ENCODE measurements around the gene ADAT1. TPM values are rescaled to one million over a fixed set of nuclear protein-coding genes. Genes with fewer than 3 reads are reported as not detected.

Gene ADAT1
- total RNA-seq, 2 donors from 2014 or later, result 20.4 to 23.7 TPM

DNA sequence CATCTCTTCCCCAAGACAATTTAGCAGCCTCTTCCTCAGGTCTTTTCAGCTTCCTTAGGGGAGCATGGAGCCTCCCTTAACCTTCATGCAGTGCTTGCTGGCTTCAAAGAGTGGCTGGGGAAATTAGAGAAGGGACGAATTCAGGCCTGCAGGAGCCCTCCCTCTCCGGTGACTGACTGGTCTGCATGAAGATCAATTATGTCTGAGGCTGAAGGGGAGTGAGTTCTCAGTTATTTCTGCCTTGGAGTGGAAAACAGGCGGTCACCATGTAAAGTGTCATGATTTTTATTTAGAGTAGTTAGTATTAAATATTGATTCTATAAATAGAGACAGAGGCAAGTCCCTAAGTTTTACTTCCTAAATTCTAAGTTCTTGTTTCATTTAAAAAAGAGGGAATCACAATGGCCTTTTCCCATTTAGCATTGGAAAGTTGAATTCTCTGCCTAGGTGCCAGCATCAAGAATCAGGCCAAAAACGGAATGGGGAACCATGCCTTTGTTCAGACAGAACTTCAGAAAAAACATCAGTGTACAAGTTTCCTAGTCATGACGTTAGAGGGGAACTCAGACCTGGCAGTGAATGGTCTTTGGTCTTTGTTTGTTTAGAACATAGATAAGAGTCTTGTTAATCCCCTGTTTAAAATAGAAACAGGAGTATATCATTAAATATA lies 52.5 kb downstream of the ADAT1 start:
- DNase-seq (ENCODE audit: low spot score), result no peak
- peaks cover 69% of the 10 kb centered on the region for H3K36me3 ChIP-seq
- TF ChIP-seq, protein P1, sequence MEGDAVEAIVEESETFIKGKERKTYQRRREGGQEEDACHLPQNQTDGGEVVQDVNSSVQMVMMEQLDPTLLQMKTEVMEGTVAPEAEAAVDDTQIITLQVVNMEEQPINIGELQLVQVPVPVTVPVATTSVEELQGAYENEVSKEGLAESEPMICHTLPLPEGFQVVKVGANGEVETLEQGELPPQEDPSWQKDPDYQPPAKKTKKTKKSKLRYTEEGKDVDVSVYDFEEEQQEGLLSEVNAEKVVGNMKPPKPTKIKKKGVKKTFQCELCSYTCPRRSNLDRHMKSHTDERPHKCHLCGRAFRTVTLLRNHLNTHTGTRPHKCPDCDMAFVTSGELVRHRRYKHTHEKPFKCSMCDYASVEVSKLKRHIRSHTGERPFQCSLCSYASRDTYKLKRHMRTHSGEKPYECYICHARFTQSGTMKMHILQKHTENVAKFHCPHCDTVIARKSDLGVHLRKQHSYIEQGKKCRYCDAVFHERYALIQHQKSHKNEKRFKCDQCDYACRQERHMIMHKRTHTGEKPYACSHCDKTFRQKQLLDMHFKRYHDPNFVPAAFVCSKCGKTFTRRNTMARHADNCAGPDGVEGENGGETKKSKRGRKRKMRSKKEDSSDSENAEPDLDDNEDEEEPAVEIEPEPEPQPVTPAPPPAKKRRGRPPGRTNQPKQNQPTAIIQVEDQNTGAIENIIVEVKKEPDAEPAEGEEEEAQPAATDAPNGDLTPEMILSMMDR (IDR thresholded peaks at IDR 0.05), result no peak

DNA sequence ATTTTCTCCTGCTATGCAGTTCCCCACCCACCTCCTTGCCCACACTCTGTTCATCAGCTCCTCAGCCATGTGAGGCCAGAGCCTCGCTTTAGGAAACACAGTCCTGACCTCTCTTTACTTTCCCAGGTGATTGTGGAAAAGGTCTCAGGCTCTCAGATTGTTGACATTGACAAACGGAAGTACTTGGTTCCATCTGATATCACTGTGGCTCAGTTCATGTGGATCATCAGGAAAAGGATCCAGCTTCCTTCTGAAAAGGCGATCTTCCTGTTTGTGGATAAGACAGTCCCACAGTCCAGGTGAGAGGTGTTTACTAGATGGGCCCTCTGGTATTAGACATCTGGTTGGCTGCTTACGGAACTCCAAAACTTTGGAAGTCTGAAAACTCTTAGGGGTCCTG lies 55.2 kb downstream of the ADAT1 start:
- peaks cover 47% of the 10 kb centered on the region for H3K36me3 ChIP-seq
- TF ChIP-seq, protein P1 (IDR thresholded peaks at IDR 0.05), result no peak
- no peak for DNase-seq (ENCODE audit: low spot score)
- peaks cover 0 to 71% of the 10 kb centered on the region in 2 donors for H3K4me1 ChIP-seq
- no peak overlapping the region for H3K27ac ChIP-seq
- no peak overlapping the region for H3K4me3 ChIP-seq
- no peaks in the 10 kb centered on the region for H3K9me3 ChIP-seq
- H3K27me3 ChIP-seq, result no peaks in the 10 kb centered on the region

More for the DNA sequence above, 52.5 kb downstream of the ADAT1 start:
- H3K27ac ChIP-seq, result peak overlapping the region in 1 of 2 donors; percentile 41
- no peaks in the 10 kb centered on the region for H3K9me3 ChIP-seq
- no peaks in the 10 kb centered on the region for H3K27me3 ChIP-seq
- H3K4me3 ChIP-seq, result no peak overlapping the region
- peaks cover 0 to 74% of the 10 kb centered on the region in 2 donors for H3K4me1 ChIP-seq

DNA sequence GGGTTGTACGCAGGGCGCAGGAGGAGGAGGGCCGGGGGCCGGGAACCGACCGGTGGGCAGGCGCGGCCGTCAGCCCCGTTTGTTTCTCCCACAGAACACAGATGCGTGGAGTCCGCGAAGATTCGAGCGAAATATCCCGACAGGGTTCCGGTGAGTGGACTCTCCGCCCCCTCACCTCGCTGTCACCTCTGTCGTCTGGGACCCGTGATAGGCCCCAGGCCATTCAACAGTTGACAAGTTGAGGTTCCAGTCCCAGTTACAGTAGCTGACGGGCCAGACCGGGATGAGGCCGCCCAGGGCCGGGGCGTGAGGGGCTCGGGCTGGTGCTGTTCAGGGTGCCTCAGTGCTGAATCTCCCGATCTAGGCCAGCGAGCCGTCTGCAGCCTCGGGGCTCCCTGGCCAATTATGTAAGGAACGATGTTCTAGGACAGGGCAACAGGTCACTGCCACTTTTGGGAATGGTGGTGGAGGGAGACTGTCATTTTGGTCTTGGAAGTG lies 56.3 kb downstream of the ADAT1 start:
- Histone ChIP-seq H3K4me1 (peaks cover 0 to 60% of the 10 kb centered on the region in 2 donors), H3K27ac (peak overlapping the region; percentile 80 to 85), H3K36me3 (peaks cover 36% of the 10 kb centered on the region), H3K9me3 (no peaks in the 10 kb centered on the region), H3K4me3 (peak overlapping the region; percentile 83 to 95), H3K27me3 (no peaks in the 10 kb centered on the region)
- DNase-seq (ENCODE audit: low spot score), result no peak
- TF ChIP-seq, protein P1 (IDR thresholded peaks at IDR 0.05), result no peak

DNA sequence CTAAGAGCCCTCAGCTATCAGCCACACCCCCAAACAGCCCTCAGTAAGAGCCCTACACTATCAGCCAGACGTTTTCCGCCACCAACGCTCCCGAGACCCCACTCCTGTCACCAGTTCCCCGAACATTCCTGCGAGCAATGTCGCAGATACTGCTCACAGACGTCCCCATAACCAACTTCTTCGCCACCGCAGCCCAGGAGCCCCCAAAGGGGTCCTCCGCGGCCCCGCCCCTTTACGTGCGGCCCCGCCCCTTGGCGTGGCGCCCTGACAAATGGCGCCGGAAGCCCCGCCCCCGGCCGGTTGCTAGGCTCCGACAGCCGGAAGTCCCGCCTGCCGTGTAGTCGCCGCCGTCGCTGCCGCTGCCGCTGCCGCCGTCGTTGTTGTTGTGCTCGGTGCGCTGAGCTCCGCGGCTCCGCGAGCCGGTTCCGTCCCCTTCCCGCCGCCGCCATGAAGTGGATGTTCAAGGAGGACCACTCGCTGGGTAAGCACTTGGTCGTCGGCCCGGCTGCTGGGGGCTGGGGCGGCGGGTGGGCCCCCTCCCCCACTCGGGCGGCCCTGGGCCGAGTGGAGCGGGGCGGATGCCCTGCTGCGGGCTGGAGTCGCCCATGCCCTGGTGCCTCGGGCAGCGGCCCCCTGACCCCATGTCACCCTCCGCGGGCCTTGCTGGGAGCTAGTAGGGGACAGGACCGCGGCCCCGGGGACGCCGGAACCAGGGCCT lies 56.9 kb downstream of the ADAT1 start, which contains the start of gene GABARAPL2:
Gene GABARAPL2 (plus strand): TSS at position 340 of the 718 bp plus-strand sequence. CDS start 108 bp downstream, at position 448.
- H3K4me1 ChIP-seq, result peaks cover 0 to 54% of the 10 kb centered on the region in 2 donors
- peak; percentile 82 for DNase-seq (ENCODE audit: low spot score)
- no peaks in the 10 kb centered on the region for H3K27me3 ChIP-seq
- H3K27ac ChIP-seq, result peak within 1 kb of the TSS; percentile 80 to 85
- no peaks in the 10 kb centered on the region for H3K9me3 ChIP-seq
- H3K36me3 ChIP-seq, result peaks cover 30% of the 10 kb centered on the region
- TF ChIP-seq, protein P1 (IDR thresholded peaks at IDR 0.05), result no peak
- H3K4me3 ChIP-seq, result peak within 1 kb of the TSS; percentile 83 to 95

DNA sequence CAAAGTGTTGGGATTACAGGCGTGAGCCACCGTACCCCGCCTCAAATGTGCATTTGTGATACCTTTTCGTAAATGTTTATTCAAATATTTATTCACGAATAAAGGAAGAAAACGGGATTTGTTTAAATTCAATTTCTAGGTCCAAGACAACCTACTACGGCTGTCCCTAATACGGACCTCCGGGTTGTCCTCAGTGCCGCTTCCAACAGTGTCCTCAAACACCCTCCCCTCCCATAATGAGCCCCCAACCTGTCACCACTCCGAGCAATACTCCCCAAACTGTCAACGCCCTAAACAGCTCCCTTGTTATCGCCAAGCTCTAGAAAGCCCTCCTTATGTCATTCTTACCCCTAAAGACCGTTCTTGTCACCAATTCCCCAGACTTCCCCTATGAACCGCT lies 57.4 kb downstream of the ADAT1 start:
- no peaks in the 10 kb centered on the region for H3K9me3 ChIP-seq
- no peaks in the 10 kb centered on the region for H3K27me3 ChIP-seq
- peak overlapping the region; percentile 80 to 85 for H3K27ac ChIP-seq
- no peak for DNase-seq (ENCODE audit: low spot score)
- H3K4me3 ChIP-seq, result peak overlapping the region; percentile 83 to 95
- H3K4me1 ChIP-seq, result peaks cover 0 to 48% of the 10 kb centered on the region in 2 donors
- peaks cover 25% of the 10 kb centered on the region for H3K36me3 ChIP-seq
- TF ChIP-seq, protein P1 (IDR thresholded peaks at IDR 0.05), result no peak

All from right atrium auricular region (tissue), 2 donors.